ENCODE data around the gene CDCA4. TPM values are rescaled to one million over a fixed set of nuclear protein-coding genes. Genes with fewer than 3 reads are reported as not detected.

Gene CDCA4
- total RNA-seq, 1 experiment from 2014 or later = 57.7 TPM

DNA sequence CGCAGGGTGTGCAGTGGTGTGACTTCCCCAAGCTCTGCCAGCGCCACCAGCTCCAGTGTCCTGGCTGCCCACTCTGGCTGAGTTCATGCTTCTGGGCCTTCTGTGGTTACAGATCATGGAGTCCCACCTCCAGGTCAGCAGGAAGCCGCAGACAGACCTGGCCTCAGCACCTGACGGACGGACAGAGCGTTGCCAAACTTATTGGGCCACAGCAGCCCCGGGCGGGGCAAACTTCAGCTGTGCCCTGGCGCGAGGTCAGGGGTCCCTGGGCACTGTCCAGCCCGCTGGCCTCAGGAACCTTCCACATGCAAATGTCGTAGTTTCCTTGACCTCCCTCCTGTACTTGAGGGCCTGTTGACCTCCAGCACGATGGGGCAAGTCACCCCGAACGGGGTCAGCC lies 33.1 kb upstream of the CDCA4 start:
- no peak overlapping the region for H4K5ac ChIP-seq (ENCODE audit: insufficient read length, low read depth, low read length)
- WGBS (ENCODE audit: extremely low coverage, insufficient read length, low lambda C conversion rate) = no CpG with 5 or more reads among the region's 15 CpGs
- H3K56ac ChIP-seq (ENCODE audit: insufficient read length, low read depth, low read length) = no peak overlapping the region
- H3K4me2 ChIP-seq (ENCODE audit: insufficient read depth, insufficient read length, low read length) = no peak overlapping the region
- H3K4me1 ChIP-seq (ENCODE audit: insufficient read depth, low read length) = no peaks in the 10 kb centered on the region
- no peak overlapping the region for H3K4ac ChIP-seq (ENCODE audit: low read depth, low read length)
- H2BK20ac ChIP-seq (ENCODE audit: low read depth, low read length, poor library complexity, severe bottlenecking) = no peak overlapping the region
- peaks cover 17 to 29% of the 10 kb centered on the region in 2 experiments for H3K4me1 Mint-ChIP-seq
- H3K27ac ChIP-seq (ENCODE audit: insufficient read length, low read depth, low read length) = no peak overlapping the region
- H3K79me1 ChIP-seq (ENCODE audit: insufficient read depth, low read depth, low read length, poor library complexity, severe bottlenecking) = no peaks in the 10 kb centered on the region
- peaks cover 8% of the 10 kb centered on the region for H3K27me3 ChIP-seq (ENCODE audit: insufficient read depth, low read length)
- no peaks in the 10 kb centered on the region for H3K9me3 ChIP-seq (ENCODE audit: control insufficient read depth, low read depth, low read length)
- H3K9me3 Mint-ChIP-seq = no peaks in the 10 kb centered on the region
- H3K36me3 Mint-ChIP-seq (ENCODE audit: insufficient read depth in 1 of 3, low read depth in 3 of 3) = no peaks in the 10 kb centered on the region; a peak in 1 of 7 replicates
- H3K14ac ChIP-seq (ENCODE audit: insufficient read depth, low read length) = no peak overlapping the region
- no peak overlapping the region for H4K91ac ChIP-seq (ENCODE audit: insufficient read length, low read depth, low read length)
- TF ChIP-seq, protein P1, sequence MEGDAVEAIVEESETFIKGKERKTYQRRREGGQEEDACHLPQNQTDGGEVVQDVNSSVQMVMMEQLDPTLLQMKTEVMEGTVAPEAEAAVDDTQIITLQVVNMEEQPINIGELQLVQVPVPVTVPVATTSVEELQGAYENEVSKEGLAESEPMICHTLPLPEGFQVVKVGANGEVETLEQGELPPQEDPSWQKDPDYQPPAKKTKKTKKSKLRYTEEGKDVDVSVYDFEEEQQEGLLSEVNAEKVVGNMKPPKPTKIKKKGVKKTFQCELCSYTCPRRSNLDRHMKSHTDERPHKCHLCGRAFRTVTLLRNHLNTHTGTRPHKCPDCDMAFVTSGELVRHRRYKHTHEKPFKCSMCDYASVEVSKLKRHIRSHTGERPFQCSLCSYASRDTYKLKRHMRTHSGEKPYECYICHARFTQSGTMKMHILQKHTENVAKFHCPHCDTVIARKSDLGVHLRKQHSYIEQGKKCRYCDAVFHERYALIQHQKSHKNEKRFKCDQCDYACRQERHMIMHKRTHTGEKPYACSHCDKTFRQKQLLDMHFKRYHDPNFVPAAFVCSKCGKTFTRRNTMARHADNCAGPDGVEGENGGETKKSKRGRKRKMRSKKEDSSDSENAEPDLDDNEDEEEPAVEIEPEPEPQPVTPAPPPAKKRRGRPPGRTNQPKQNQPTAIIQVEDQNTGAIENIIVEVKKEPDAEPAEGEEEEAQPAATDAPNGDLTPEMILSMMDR (conservative IDR thresholded peaks at IDR 0.05) = no peak
- no peaks in the 10 kb centered on the region for H4K20me1 ChIP-seq (ENCODE audit: control insufficient read depth, insufficient read depth, insufficient read length)
- no peaks in the 10 kb centered on the region for H3K79me2 ChIP-seq (ENCODE audit: insufficient read depth, low read length)
- no peak overlapping the region for H3K4me3 Mint-ChIP-seq
- no peak overlapping the region for H2BK15ac ChIP-seq (ENCODE audit: low read depth, low read length)
- no peak overlapping the region for H3K23ac ChIP-seq (ENCODE audit: insufficient read length, low read depth, low read length)
- H2AK5ac ChIP-seq (ENCODE audit: insufficient read length, low read length) = no peak overlapping the region
- no peak for DNase-seq
- H3K9ac ChIP-seq (ENCODE audit: extremely low read depth, insufficient read length, low read length) = no peak overlapping the region
- H2AFZ ChIP-seq (ENCODE audit: low read length) = no peak overlapping the region
- no peak overlapping the region for H3K18ac ChIP-seq (ENCODE audit: insufficient read length, low read depth, low read length)
- no peak overlapping the region for H3K27ac Mint-ChIP-seq
- no peak overlapping the region for H3T11ph ChIP-seq (ENCODE audit: low read length)
- peaks cover 10% of the 10 kb centered on the region for H3K27me3 Mint-ChIP-seq (ENCODE audit: low read depth)
- H3K23me2 ChIP-seq (ENCODE audit: insufficient read length, low read depth, low read length, poor library complexity, severe bottlenecking) = no peaks in the 10 kb centered on the region
- H4K8ac ChIP-seq (replicated peaks; ENCODE audit: insufficient read length, low read depth, low read length) = no peak overlapping the region
- no peak overlapping the region for H2BK120ac ChIP-seq (ENCODE audit: low read depth, low read length, poor library complexity, severe bottlenecking)
- H2BK12ac ChIP-seq (ENCODE audit: insufficient read length, low read depth, low read length) = no peak overlapping the region
- H2BK5ac ChIP-seq (ENCODE audit: insufficient read length, low read length) = no peak overlapping the region
